ENCODE measurements around the gene SRSF2. TPM values are rescaled to one million over a fixed set of nuclear protein-coding genes. Genes with fewer than 3 reads are reported as not detected.
"Not testable (repeated sequence)": the region's sequence is repeated elsewhere in the genome, so short reads cannot be mapped to it uniquely, and the experiment has no call there.

The SRSF2 gene
- total RNA-seq, 3 donors from 2014 or later, result 845 to 927 (median 920) TPM

DNA sequence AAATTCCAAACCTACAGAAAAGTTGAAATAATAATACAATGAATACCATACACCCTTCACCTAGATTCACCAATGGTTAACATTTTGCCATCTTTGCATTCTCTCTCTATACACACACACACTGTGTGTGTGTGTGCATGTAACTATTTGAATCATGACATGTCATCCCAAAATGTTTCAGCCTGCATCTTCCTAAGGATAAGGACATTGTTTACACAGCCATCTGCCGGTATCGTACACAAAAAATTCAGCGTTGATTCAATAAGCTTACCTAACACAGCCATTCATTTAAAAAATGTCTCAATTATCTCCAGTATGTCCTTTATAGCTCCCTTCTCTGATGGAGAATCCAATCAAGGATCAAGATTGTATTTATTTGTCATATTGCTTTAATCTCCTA, 30.3 kb downstream of the SRSF2 start:
- H3K9me3 Mint-ChIP-seq, result no peaks in the 10 kb centered on the region

DNA sequence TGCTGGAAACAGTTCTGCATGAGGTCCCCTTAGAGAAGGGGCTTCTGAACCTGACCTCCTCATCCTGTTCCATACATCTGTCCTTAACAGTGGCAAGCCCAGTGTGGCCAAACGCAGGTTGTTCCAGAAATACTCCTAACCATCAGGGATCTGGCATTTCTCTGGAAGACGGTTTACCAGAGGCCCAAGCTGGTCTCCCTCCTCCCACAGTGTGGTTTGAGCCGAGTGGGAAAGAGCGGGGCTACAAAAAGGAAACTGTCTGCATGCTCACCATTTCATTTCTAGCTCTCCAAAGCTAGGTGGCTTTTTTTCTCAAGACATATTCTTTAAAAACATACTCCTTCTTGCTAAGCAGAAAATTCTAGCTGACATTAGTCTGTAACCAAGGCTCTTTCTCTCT, 32.3 kb downstream of the SRSF2 start:
- Mint-ChIP-seq H3K36me3 (ENCODE audit: insufficient read depth) (no peaks in the 10 kb centered on the region), H3K4me1 (ENCODE audit: low read depth) (peaks cover 11% of the 10 kb centered on the region), H3K9me3 (no peaks in the 10 kb centered on the region), H3K27me3 (ENCODE audit: low read depth) (no peaks in the 10 kb centered on the region), H3K4me3 (no peak overlapping the region)
- DNase-seq (no peak), ATAC-seq (no peak)

More for the DNA sequence above, 30.3 kb downstream of the SRSF2 start:
- no peak for ATAC-seq
- Mint-ChIP-seq H3K36me3 (ENCODE audit: insufficient read depth) (no peaks in the 10 kb centered on the region), H3K4me3 (no peak overlapping the region), H3K4me1 (ENCODE audit: low read depth) (peaks cover 18% of the 10 kb centered on the region), H3K27me3 (ENCODE audit: low read depth) (no peaks in the 10 kb centered on the region)
- DNase-seq, result no peak

DNA sequence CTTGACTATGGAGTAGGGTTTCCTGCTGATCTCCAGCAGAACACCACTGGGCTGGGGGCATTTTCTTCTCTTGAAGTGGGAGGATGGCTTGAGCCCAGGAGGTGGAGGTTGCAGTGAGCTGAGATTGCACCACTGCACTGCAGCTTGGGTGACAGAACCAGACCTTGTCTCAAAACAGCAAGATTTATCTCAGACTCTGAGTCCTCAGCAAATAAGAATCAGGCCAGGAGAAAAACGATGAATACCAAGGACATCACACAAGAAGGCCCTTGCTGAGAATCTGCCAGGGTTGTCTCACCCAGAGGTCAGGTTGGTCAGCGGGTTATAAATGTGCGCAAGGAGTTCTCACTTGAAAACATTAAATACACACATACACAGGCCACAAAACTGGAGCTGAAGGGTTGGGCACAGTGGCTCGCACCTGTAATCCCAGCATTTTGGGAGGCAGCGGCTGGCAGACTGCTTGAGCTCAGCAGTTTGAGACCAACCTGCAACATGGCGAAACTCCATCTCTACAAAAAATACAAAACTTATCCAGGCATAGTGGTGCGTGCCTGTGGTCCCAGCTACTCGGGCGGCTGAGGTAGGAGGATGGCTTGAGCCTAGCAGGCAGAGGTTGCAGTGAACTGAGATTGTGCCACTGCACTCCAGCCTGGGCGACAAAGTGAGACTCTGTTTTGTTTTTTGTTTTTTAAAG, 34.0 kb downstream of the SRSF2 start:
- ATAC-seq (no peak), DNase-seq (no peak)
- Mint-ChIP-seq H3K36me3 (ENCODE audit: insufficient read depth) (no peaks in the 10 kb centered on the region), H3K27me3 (ENCODE audit: low read depth) (peaks cover 3% of the 10 kb centered on the region), H3K9me3 (no peaks in the 10 kb centered on the region), H3K4me1 (ENCODE audit: low read depth) (peaks cover 4% of the 10 kb centered on the region), H3K4me3 (no peak overlapping the region)

GRCh38 chr17:76702076-76702475, 35.1 kb downstream of the SRSF2 start:
- DNase-seq, result no peak
- Mint-ChIP-seq H3K36me3 (ENCODE audit: insufficient read depth) (no peaks in the 10 kb centered on the region), H3K4me3 (no peak overlapping the region), H3K27me3 (ENCODE audit: low read depth) (peaks cover 3% of the 10 kb centered on the region), H3K4me1 (ENCODE audit: low read depth) (peaks cover 4% of the 10 kb centered on the region), H3K9me3 (no peaks in the 10 kb centered on the region)
- no peak for ATAC-seq

- H3K27me3 Mint-ChIP-seq (ENCODE audit: low read depth), result peaks cover 3% of the 10 kb centered on the region
- ATAC-seq, result no peak
- H3K4me3 Mint-ChIP-seq, result no peak overlapping the region
- H3K4me1 Mint-ChIP-seq (ENCODE audit: low read depth), result peaks cover 4% of the 10 kb centered on the region
- DNase-seq, result no peak
- H3K36me3 Mint-ChIP-seq (ENCODE audit: insufficient read depth), result no peaks in the 10 kb centered on the region
- H3K9me3 Mint-ChIP-seq, result no peaks in the 10 kb centered on the region
These were observed 35.6 kb downstream of the SRSF2 start for GRCh38 chr17:76701471-76701967.

DNA sequence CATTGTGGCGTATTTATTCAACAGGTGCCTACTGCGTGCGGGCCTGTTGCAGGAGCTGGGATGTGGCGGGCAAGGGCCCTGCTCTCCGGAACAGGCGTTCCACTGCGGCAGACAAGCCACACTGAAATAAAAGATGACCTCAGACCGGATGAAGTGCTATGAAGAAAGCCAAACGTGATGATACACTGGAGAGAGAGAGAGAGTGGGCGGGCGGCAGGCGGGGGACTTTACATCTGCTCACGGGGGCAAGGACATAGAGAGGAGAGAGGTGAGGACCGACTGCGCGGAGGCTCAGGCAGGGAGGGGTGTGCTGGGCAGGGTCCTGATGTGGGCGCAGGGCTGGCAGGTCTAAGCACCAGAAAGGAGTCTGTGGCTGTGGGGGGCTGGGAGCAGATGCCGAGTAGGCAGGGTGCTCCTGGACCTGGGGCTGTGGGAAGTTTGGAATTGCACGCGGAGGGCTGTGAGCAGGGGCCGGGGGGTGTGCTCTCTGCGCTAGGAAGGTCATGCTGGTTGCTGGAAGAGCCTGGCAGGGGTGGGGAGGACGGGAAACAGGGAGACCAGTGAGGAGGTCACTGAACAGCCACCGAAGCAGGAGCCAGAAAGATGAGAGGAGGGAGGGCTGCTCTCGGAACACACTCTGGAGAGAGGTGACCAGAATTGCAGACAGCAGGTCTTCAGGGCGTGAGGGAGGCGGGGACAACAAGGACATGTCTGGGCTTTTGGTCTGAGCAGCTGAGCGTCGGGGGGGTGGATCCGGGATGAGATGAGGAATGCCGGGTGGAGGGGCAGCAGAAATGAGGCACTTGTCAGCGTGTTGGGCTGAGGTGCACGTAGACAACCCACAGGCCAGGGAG, 36.3 kb downstream of the SRSF2 start:
- DNase-seq (no peak), ATAC-seq (peak; percentile 43 to 48)
- Mint-ChIP-seq H3K4me1 (ENCODE audit: low read depth) (peaks cover 4% of the 10 kb centered on the region), H3K4me3 (no peak overlapping the region), H3K9me3 (no peaks in the 10 kb centered on the region), H3K36me3 (ENCODE audit: insufficient read depth) (no peaks in the 10 kb centered on the region), H3K27me3 (ENCODE audit: low read depth) (peaks cover 3% of the 10 kb centered on the region)

DNA sequence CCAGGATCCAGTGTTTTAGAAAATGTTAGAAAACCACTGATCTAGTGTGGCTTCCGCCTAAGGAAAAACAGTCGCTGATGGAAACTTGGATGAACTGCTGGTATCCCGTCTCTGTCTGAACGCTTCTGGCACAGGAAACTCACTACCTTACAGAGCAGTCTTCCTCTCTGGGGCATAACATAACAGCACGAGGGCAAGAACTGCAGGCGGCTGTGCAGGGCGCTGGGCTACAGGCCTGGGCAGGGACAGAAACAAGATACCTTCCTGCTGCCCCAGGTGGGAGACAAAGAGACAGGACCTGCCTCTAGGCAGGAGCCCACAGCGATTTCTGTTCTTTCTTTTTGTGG, 36.9 kb downstream of the SRSF2 start:
- peaks cover 3% of the 10 kb centered on the region for H3K27me3 Mint-ChIP-seq (ENCODE audit: low read depth)
- H3K9me3 Mint-ChIP-seq, result no peaks in the 10 kb centered on the region
- no peak for ATAC-seq
- peaks cover 6% of the 10 kb centered on the region for H3K4me1 Mint-ChIP-seq (ENCODE audit: low read depth)
- H3K4me3 Mint-ChIP-seq, result no peak overlapping the region
- H3K36me3 Mint-ChIP-seq (ENCODE audit: insufficient read depth), result no peaks in the 10 kb centered on the region
- no peak for DNase-seq

GRCh38 chr17:76698466-76698977, 38.6 kb downstream of the SRSF2 start:
- H3K27me3 Mint-ChIP-seq (ENCODE audit: low read depth); DNase-seq; ATAC-seq; H3K9me3 Mint-ChIP-seq; H3K4me1 Mint-ChIP-seq (ENCODE audit: low read depth); H3K4me3 Mint-ChIP-seq; H3K36me3 Mint-ChIP-seq (ENCODE audit: insufficient read depth): not testable (repeated sequence)

GRCh38 chr17:76697702-76698465, 39.2 kb downstream of the SRSF2 start:
- Mint-ChIP-seq H3K4me3 (no peak overlapping the region), H3K4me1 (ENCODE audit: low read depth) (peaks cover 6% of the 10 kb centered on the region), H3K9me3 (no peaks in the 10 kb centered on the region), H3K36me3 (ENCODE audit: insufficient read depth) (no peaks in the 10 kb centered on the region), H3K27me3 (ENCODE audit: low read depth) (peaks cover 3% of the 10 kb centered on the region)
- ATAC-seq (no peak), DNase-seq (no peak)

- H3K4me1 Mint-ChIP-seq (ENCODE audit: low read depth), result peaks cover 6% of the 10 kb centered on the region
- no peaks in the 10 kb centered on the region for H3K9me3 Mint-ChIP-seq
- no peak overlapping the region for H3K4me3 Mint-ChIP-seq
- ATAC-seq (no peak), DNase-seq (no peak)
- H3K27me3 Mint-ChIP-seq (ENCODE audit: low read depth), result peaks cover 3% of the 10 kb centered on the region
- H3K36me3 Mint-ChIP-seq (ENCODE audit: insufficient read depth), result no peaks in the 10 kb centered on the region
These were observed 40.1 kb downstream of the SRSF2 start for GRCh38 chr17:76696763-76697701.

GRCh38 chr17:76695059-76695831, 41.9 kb downstream of the SRSF2 start:
- Mint-ChIP-seq H3K27me3 (ENCODE audit: low read depth) (peaks cover 3% of the 10 kb centered on the region), H3K4me1 (ENCODE audit: low read depth) (peaks cover 2% of the 10 kb centered on the region), H3K9me3 (no peaks in the 10 kb centered on the region), H3K36me3 (ENCODE audit: insufficient read depth) (no peaks in the 10 kb centered on the region), H3K4me3 (no peak overlapping the region)
- DNase-seq (no peak), ATAC-seq (no peak)

DNA sequence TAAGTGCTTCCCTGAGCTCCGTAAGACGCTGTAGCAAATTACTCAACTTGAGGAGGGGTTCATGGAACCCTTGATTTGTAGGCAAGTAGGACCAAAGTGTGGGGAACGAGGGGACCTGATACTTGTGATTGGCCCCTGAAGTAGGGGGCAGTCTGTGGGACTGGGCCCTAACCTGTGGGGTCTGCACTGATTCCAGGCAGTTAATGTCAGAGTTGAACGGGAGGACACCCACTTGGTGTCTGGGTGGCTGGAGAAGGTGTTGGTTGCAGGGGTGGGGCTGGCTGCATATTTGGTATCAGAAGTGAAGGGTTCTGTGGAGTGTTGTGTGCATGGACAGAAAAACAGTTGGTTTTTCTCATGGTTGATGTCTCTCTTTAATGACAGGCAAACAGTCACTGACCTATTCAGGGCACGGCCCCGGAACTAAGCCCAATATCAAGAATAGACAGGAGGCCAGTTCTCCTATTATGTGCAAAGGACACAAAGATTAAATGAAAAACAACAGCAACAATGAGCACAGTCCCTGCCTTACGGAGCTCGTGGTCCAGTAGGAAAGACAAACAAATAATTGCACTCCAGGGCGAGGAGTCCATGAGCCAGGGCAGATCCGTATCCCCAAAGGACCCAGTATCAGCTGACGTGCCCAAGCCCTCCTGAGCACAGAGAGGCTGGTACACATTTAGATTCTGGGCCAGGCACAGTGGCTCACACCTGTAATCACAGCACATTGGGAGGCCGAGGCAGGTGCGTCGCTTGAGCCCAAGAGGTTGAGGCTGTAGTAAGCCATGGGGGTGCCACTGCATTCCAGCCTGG, 45.5 kb downstream of the SRSF2 start:
- ATAC-seq (no peak), DNase-seq (no peak)
- H3K4me1 Mint-ChIP-seq (ENCODE audit: low read depth), result peaks cover 2% of the 10 kb centered on the region
- no peaks in the 10 kb centered on the region for H3K9me3 Mint-ChIP-seq
- no peaks in the 10 kb centered on the region for H3K27me3 Mint-ChIP-seq (ENCODE audit: low read depth)
- H3K36me3 Mint-ChIP-seq (ENCODE audit: insufficient read depth), result no peaks in the 10 kb centered on the region
- H3K4me3 Mint-ChIP-seq, result no peak overlapping the region
